DOHH2 (cell line): ENCODE results near the gene TES.

Source experiments
- H3F3A ChIP-seq: fragments of 200-600 bp; sonication (generic), shearing (Covaris generic); 2 replicates; pipeline ENCODE4 v1.6.0; 2016; ENCODE audit warnings: antibody characterized with exemption, mild to moderate bottlenecking; ENCODE audit not compliant: control insufficient read depth, insufficient read depth
- H3K27ac ChIP-seq: fragments of 200-600 bp; sonication (generic); 2 replicates; pipeline ENCODE4 v1.5.1; 2014; ENCODE audit warnings: low read depth, mild to moderate bottlenecking, low read length, moderate library complexity
- H3K27me3 ChIP-seq: fragments of 200-600 bp; sonication (generic); 2 replicates; pipeline ENCODE4 v1.6.1; 2014; ENCODE audit warnings: mild to moderate bottlenecking, low read length, mixed read lengths; ENCODE audit not compliant: control insufficient read depth
- H3K36me3 ChIP-seq: fragments of 200-600 bp; sonication (generic); 2 replicates; pipeline ENCODE4 v1.6.1; 2014; ENCODE audit warnings: mild to moderate bottlenecking, low read length, moderate library complexity, mixed read lengths; ENCODE audit not compliant: control insufficient read depth
- H3K4me1 ChIP-seq: fragments of 200-600 bp; sonication (generic); 2 replicates; pipeline ENCODE4 v1.6.1; 2014; ENCODE audit warnings: mild to moderate bottlenecking, low read length, mixed read lengths; ENCODE audit not compliant: control insufficient read depth
- H3K4me2 ChIP-seq: fragments of 200-600 bp; sonication (generic); 2 replicates; pipeline ENCODE4 v1.6.0; 2014; ENCODE audit warnings: mild to moderate bottlenecking, low read length, moderate library complexity
- H3K4me3 ChIP-seq: fragments of 200-600 bp; sonication (generic); 2 replicates; pipeline ENCODE4 v1.5.1; 2014; ENCODE audit warnings: mild to moderate bottlenecking, low read length, mixed read lengths
- H3K79me2 ChIP-seq: fragments of 200-600 bp; sonication (generic); 2 replicates; pipeline ENCODE4 v1.6.1; 2014; ENCODE audit warnings: mild to moderate bottlenecking, low read length, mixed read lengths; ENCODE audit not compliant: control insufficient read depth
- H3K9me2 ChIP-seq: fragments of 200-600 bp; sonication (generic); replicated peaks from 2 replicates; pipeline ENCODE4 v1.6.1; 2014; ENCODE audit warnings: mild to moderate bottlenecking, low read length, mixed read lengths; ENCODE audit not compliant: control insufficient read depth
- H3K9me3 ChIP-seq: fragments of 200-600 bp; sonication (generic); 2 replicates; pipeline ENCODE4 v1.6.1; 2014; ENCODE audit warnings: antibody characterized with exemption, low read length, mixed read lengths; ENCODE audit not compliant: control insufficient read depth, insufficient read depth
- H4K20me1 ChIP-seq: fragments of 200-600 bp; sonication (generic); 2 replicates; pipeline ENCODE4 v1.6.0; 2014; ENCODE audit warnings: low read depth, mild to moderate bottlenecking, antibody characterized with exemption, low read length, moderate library complexity; ENCODE audit not compliant: control insufficient read depth, insufficient read depth
- EZH2phosphoT487 ChIP-seq: fragments of 200-600 bp; sonication (generic); IDR thresholded peaks from 2 replicates; pipeline ENCODE4 v1.6.1; 2017; ENCODE audit warnings: borderline replicate concordance, mild to moderate bottlenecking, antibody characterized with exemption, low read length, moderate library complexity, mixed read lengths
- TF ChIP-seq, protein P1 (sequence below): fragments of 200-600 bp; sonication (generic); IDR thresholded peaks from one replicate; pipeline ENCODE4 v1.5.1; 2014; ENCODE audit warnings: antibody characterized with exemption, mild to moderate bottlenecking, low read depth, low read length; ENCODE audit not compliant: poor library complexity, severe bottlenecking

The TES gene

DNA sequence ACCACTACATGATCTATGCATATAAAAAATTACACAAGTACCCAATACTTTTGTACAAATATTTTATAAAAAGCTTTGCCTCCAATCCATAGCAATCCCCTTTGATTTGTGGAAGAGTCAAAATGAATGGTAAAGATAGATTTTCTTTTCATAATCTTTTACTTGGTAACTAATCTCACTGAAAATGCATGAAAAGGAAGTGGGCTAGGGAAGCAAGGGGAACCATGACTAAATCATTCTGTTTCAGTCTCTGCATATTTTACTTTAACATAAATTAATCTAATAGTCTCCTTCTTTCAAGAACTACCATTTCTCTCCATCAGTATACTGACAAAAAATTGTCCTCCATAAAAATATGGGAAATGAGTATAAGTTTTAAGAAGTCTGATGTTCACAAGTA lies 96.9 kb downstream of the TES start:
- Histone ChIP-seq H3K4me3 (no peak overlapping the region), H3K4me2 (no peak overlapping the region), H3K79me2 (no peaks in the 10 kb centered on the region), H3K27ac (no peak overlapping the region), H3K9me3 (no peaks in the 10 kb centered on the region), H3K9me2 (no peaks in the 10 kb centered on the region), H3K4me1 (no peaks in the 10 kb centered on the region), H4K20me1 (no peaks in the 10 kb centered on the region), H3K27me3 (peaks cover 9% of the 10 kb centered on the region), H3F3A (no peaks in the 10 kb centered on the region), H3K36me3 (no peaks in the 10 kb centered on the region)
- TF ChIP-seq EZH2phosphoT487: no peak
- TF ChIP-seq, protein P1, sequence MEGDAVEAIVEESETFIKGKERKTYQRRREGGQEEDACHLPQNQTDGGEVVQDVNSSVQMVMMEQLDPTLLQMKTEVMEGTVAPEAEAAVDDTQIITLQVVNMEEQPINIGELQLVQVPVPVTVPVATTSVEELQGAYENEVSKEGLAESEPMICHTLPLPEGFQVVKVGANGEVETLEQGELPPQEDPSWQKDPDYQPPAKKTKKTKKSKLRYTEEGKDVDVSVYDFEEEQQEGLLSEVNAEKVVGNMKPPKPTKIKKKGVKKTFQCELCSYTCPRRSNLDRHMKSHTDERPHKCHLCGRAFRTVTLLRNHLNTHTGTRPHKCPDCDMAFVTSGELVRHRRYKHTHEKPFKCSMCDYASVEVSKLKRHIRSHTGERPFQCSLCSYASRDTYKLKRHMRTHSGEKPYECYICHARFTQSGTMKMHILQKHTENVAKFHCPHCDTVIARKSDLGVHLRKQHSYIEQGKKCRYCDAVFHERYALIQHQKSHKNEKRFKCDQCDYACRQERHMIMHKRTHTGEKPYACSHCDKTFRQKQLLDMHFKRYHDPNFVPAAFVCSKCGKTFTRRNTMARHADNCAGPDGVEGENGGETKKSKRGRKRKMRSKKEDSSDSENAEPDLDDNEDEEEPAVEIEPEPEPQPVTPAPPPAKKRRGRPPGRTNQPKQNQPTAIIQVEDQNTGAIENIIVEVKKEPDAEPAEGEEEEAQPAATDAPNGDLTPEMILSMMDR: no peak
